Activated CD4-positive, alpha-beta memory T cell treated with anti-CD3 and anti-CD28 coated beads, Interleukin-2, amount 10 ng/mL, durations not matched to agents 7 days and 5 days (primary cell): ENCODE data around the gene ADIPOR1. TPM values are rescaled to one million over a fixed set of nuclear protein-coding genes. Genes with fewer than 3 reads are reported as not detected.

Source experiments
- CTCF ChIA-PET: fragments of 350-600 bp; sonication (Branson Sonifier 250); formaldehyde crosslinking; loops from one replicate; lab custom pipeline; 2021; ENCODE audit warnings: antibody characterized with exemption, inconsistent platforms; lab: Charles Lee
- POLR2A ChIA-PET: fragments of 350-600 bp; sonication (Branson Sonifier 250); formaldehyde crosslinking; loops from one replicate; lab custom pipeline; 2021; ENCODE audit warnings: antibody characterized with exemption; lab: Charles Lee
- DNase-seq: peaks from one replicate; pipeline ENCODE4 v3.0.0-alpha.2; 2020
- H3K27ac Mint-ChIP-seq: one replicate; pipeline ENCODE4 v1.8.0; 2021; ENCODE audit warnings: mild to moderate bottlenecking, mixed read lengths
- H3K27me3 Mint-ChIP-seq: one replicate; pipeline ENCODE4 v1.8.0; 2021; ENCODE audit warnings: mixed read lengths
- H3K36me3 Mint-ChIP-seq: one replicate; pipeline ENCODE4 v1.8.0; 2021; ENCODE audit warnings: low read depth, mixed read lengths
- H3K4me1 Mint-ChIP-seq: one replicate; pipeline ENCODE4 v1.8.0; 2021; ENCODE audit warnings: mixed read lengths
- H3K4me3 Mint-ChIP-seq: one replicate; pipeline ENCODE4 v1.8.0; 2021; ENCODE audit warnings: mild to moderate bottlenecking, mixed read lengths
- H3K9me3 Mint-ChIP-seq: one replicate; pipeline ENCODE4 v1.8.0; 2021; ENCODE audit warnings: mixed read lengths
- total RNA-seq, 2 experiments: library from RNA; stranded (reverse); gene quantifications; one replicate each; pipeline ENCODE4 v1.2.3, GENCODE V29; 2021

ADIPOR1 gene
- total RNA-seq, 2 experiments from 2014 or later = 72.6 to 78.1 TPM

GRCh38 chr1:202966006-202966898 is 8.1 kb upstream of the ADIPOR1 start:
- POLR2A ChIA-PET = interaction anchor here (1.4 to 5.1 kb wide), 3 partner anchors 14 to 41 kb away, joined by 4 to 31 read pairs (median 4); partner anchors contain the start of genes KLHL12 and TMEM183A
- DNase-seq = no peak
- H3K4me1 Mint-ChIP-seq = peaks cover 29% of the 10 kb centered on the region

DNA sequence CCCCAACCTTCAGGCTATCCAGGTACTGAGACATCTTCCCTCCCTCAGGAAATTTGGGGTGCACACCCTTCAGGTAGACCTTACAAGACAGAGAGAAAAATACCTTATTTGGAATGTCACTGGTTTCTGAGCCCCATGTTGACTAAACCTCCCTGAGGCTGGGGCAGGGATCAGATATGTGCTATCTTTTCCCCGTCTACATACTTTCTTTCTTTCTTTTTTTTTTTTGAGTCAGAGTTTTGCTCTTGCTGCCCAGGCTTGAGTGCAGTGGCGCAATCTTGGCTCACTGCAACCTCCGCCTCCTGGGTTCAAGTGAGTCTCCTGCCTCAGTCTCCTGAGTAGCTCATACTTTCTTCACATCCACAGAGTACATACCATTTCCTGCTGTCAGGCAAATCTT is 7.3 kb upstream of the ADIPOR1 start:
- Mint-ChIP-seq H3K9me3 (no peaks in the 10 kb centered on the region), H3K27ac (no peak overlapping the region), H3K4me1 (peaks cover 29% of the 10 kb centered on the region), H3K36me3 (peaks cover 11% of the 10 kb centered on the region), H3K27me3 (no peaks in the 10 kb centered on the region), H3K4me3 (no peak overlapping the region)
- POLR2A ChIA-PET = interaction anchor here (1.5 to 5.1 kb wide), 2 partner anchors 38 to 42 kb away, joined by 4 to 31 read pairs; partner anchors contain the start of genes KLHL12 and TMEM183A
- no peak for DNase-seq
- CTCF ChIA-PET = no interaction called here

More at GRCh38 chr1:202966006-202966898, 8.1 kb upstream of the ADIPOR1 start:
- Mint-ChIP-seq H3K9me3 (no peaks in the 10 kb centered on the region), H3K27ac (no peak overlapping the region), H3K4me3 (peak overlapping the region; percentile 68), H3K36me3 (peaks cover 11% of the 10 kb centered on the region), H3K27me3 (no peaks in the 10 kb centered on the region)
- CTCF ChIA-PET = no interaction called here

DNA sequence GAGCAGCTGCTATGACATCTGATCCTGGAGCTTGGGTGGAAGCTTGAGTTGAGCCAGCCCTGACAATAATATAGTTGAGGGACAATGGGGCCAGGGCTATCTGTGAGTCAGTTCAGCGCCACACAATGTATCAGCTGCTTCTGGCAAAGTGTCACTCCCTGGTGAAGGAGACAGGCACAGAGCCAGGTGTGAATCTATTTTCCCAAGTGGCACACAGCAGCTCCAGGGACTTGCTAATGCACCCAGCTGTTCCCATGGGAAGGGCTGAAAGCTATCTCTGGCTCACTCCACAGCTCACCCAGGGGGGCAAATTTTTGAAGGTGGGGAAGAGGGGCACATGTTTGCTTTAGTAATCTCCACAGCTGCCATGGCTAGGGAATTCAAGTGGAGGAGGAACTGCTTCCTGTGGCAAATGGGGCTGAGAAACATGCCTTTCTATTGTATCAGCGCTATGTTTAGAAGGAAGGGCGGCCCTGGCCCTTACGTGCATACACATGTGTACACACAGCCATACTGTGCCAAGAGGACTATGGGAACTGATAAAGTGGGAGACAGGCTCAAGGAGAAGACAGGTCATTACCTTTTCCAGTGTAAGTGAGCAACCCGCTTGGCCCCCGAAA is 6.8 kb upstream of the ADIPOR1 start:
- H3K27ac Mint-ChIP-seq = no peak overlapping the region
- POLR2A ChIA-PET = interaction anchor here (1.1 to 5.1 kb wide), 2 partner anchors 42 to 77 kb away, joined by 5 to 31 read pairs; partner anchors contain the start of gene TMEM183A
- no peak overlapping the region for H3K4me3 Mint-ChIP-seq
- no peak for DNase-seq
- H3K36me3 Mint-ChIP-seq = peaks cover 13% of the 10 kb centered on the region
- no peaks in the 10 kb centered on the region for H3K9me3 Mint-ChIP-seq
- H3K27me3 Mint-ChIP-seq = no peaks in the 10 kb centered on the region
- peaks cover 29% of the 10 kb centered on the region for H3K4me1 Mint-ChIP-seq
- CTCF ChIA-PET = interaction anchor here (0.7 to 0.8 kb wide), 2 partner anchors 35 to 214 kb away, joined by 3 read pairs; no protein-coding TSS in a partner anchor

DNA sequence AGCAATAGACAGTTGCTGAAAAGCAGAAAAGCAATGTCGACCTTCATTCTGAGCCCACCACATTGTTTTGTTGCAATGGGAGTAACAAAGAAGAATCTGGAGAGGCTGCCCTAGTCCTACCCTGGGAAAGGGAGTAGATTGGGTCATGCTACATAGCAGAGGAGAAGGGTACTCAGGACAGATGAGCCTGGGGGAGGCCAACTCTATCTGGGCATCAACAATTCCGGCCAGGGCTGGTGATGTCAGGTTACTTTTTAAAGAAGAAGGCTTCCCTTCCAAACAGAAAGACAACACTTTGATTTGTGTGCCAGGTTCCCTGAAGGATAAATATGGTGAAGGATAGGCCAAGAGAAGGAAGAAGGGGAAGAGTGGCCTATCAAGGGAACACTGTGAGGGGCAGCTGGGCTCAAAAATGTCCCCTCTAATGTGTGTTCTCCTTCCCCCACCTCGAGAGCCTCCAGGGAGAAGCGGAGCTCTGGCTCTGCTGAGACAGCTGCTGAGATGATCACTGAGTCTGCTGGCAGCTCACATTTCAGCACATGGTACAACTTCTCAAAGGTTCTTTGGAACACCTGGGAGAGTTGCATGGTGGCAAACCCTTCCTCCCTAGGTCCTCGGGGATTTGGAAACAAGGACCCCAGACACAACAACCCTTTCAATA is 3.2 kb upstream of the ADIPOR1 start:
- peaks cover 26% of the 10 kb centered on the region for H3K4me1 Mint-ChIP-seq
- H3K36me3 Mint-ChIP-seq = peaks cover 14% of the 10 kb centered on the region
- no peaks in the 10 kb centered on the region for H3K9me3 Mint-ChIP-seq
- ChIA-PET POLR2A (no interaction called here), CTCF (no interaction called here)
- no peaks in the 10 kb centered on the region for H3K27me3 Mint-ChIP-seq
- H3K27ac Mint-ChIP-seq = no peak overlapping the region
- H3K4me3 Mint-ChIP-seq = no peak overlapping the region
- no peak for DNase-seq

DNA sequence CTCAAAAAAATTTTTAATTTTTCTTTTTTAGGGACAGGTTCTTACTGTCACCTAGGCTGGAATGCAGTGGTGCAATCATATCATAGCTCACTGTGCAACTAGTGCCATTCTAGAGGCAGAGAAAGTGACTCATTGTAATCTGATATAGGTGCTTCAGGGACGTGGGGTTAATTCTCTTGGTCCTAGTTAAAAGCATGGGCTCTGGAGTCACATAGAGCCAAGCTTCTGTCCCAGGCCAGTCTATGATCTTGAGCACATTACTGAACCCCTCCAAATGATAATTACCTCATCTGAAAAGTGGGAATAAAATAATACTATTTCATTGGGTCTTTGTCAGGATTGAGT is 1.1 kb upstream of the ADIPOR1 start:
- POLR2A ChIA-PET = interaction anchor here (3.1 kb wide), 1 partner anchor 8 kb away, joined by 9 read pairs; the partner anchor contains the start of gene CYB5R1
- DNase-seq = no peak
- Mint-ChIP-seq H3K27ac (no peak overlapping the region), H3K27me3 (no peaks in the 10 kb centered on the region), H3K9me3 (no peaks in the 10 kb centered on the region), H3K36me3 (peaks cover 15% of the 10 kb centered on the region), H3K4me3 (no peak overlapping the region), H3K4me1 (peaks cover 36% of the 10 kb centered on the region)
- CTCF ChIA-PET = no interaction called here

DNA sequence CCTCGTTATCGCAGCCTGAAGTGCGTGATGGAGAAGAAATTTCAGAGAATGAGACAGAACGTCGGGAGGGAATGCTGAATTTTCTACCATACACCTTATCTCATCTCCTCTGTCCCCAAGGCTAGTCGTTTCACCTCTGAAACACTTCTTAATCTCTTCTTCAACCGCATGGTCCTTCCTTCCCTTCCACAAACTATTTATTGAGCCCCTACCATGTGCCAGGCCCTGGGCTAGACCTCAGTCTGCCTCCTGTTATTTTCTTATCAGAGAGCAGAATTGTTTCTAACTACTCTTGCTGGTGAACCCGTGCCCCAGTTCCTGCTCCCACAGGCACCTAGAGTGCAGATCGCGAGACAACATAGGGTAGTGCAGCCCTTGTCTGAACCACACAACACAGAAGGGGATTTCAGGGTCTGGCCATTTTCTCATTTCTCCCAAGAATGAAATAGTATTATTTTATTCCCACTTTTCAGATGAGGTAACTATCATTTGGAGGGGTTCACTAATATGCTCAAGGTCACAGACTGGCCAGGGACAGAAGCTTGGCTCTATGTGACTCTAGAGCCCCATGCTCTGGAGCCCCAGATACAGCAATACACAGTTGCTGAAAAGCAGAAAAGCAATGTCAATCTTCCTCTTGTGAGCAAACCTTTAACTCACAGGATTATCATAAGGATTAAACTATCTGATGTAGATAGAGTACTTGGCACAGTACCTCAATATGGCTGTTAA is 598 bp upstream of the ADIPOR1 start:
- no peak for DNase-seq
- CTCF ChIA-PET = no interaction called here

DNA sequence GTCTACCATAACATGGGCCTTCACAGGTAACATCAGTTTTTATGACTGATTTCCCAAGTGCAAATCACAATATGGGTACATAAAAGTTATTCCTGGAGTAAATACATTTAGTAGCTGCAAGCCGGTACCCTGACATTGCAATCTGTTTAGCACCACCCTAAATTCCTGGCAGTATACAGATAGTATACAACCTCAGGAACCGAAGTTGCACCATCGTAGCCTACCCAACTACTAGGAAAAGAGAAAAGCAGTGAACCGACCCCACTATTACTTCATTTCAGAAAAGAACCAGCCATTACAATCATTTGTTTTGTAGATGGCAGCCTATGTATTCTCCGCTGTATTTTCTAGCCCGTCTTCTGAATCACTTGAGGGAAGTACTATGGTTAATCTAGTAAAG is 1.1 kb downstream of the ADIPOR1 start:
- H3K27ac Mint-ChIP-seq = peak overlapping the region; percentile 79
- ChIA-PET CTCF (interaction anchor here (0.6 kb wide), 1 partner anchor 52 kb away, joined by 4 read pairs; no protein-coding TSS in a partner anchor), POLR2A (interaction anchor here (1.0 kb wide), 1 partner anchor 30 kb away, joined by 3 read pairs; the partner anchor contains the start of gene KLHL12)
- H3K27me3 Mint-ChIP-seq = no peaks in the 10 kb centered on the region
- H3K9me3 Mint-ChIP-seq = no peaks in the 10 kb centered on the region
- DNase-seq = no peak
- peaks cover 14% of the 10 kb centered on the region for H3K36me3 Mint-ChIP-seq
- peaks cover 56% of the 10 kb centered on the region for H3K4me1 Mint-ChIP-seq
- H3K4me3 Mint-ChIP-seq = peak overlapping the region; percentile 74

More for the DNA sequence above, 598 bp upstream of the ADIPOR1 start:
- peak overlapping the region; percentile 73 for H3K27ac Mint-ChIP-seq
- H3K27me3 Mint-ChIP-seq = no peaks in the 10 kb centered on the region
- POLR2A ChIA-PET = interaction anchor here (3.1 kb wide), 1 partner anchor 9 kb away, joined by 9 read pairs; the partner anchor contains the start of gene CYB5R1
- H3K4me3 Mint-ChIP-seq = peak overlapping the region; percentile 74
- H3K4me1 Mint-ChIP-seq = peaks cover 41% of the 10 kb centered on the region
- H3K9me3 Mint-ChIP-seq = no peaks in the 10 kb centered on the region
- peaks cover 17% of the 10 kb centered on the region for H3K36me3 Mint-ChIP-seq

- peaks cover 64% of the 10 kb centered on the region for H3K4me1 Mint-ChIP-seq
- no peak overlapping the region for H3K4me3 Mint-ChIP-seq
- H3K27ac Mint-ChIP-seq = no peak overlapping the region
- CTCF ChIA-PET = interaction anchor here (1.0 to 1.7 kb wide), 3 partner anchors 14 to 53 kb away, joined by 3 to 6 read pairs (median 5); partner anchors contain the start of gene TMEM183A
- H3K27me3 Mint-ChIP-seq = no peaks in the 10 kb centered on the region
- DNase-seq = no peak
- POLR2A ChIA-PET = interaction anchor here (0.9 to 1.8 kb wide), 6 partner anchors 13 to 66 kb away, joined by 3 to 9 read pairs (median 4); partner anchors contain the start of genes CYB5R1, RABIF and TMEM183A
- no peaks in the 10 kb centered on the region for H3K9me3 Mint-ChIP-seq
- H3K36me3 Mint-ChIP-seq = peaks cover 20% of the 10 kb centered on the region
Measured at GRCh38 chr1:202954057-202954745, 3.9 kb downstream of the ADIPOR1 start.

DNA sequence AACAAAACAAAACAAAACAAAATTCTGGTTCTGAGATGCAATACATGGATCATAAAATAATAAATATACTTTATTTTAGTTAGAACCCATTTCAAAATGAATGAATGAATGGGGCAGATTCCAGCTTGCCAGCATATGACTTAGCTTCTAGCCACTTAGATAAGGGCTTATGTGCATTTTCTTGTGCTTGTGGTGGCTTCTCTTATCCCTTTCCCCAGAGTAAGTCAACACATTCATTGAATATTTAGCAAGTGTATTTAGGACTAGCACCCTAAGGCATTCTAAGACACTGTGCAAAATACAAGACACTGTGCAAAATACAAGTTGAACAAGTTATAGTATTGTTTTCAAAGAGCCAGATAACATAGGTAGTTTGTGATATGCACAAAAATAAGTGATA is 4.7 kb downstream of the ADIPOR1 start:
- DNase-seq = no peak
- Mint-ChIP-seq H3K27me3 (no peaks in the 10 kb centered on the region), H3K27ac (no peak overlapping the region), H3K9me3 (no peaks in the 10 kb centered on the region), H3K4me3 (no peak overlapping the region), H3K36me3 (peaks cover 22% of the 10 kb centered on the region), H3K4me1 (peaks cover 57% of the 10 kb centered on the region)
- CTCF ChIA-PET = interaction anchor here (1.2 to 1.7 kb wide), 2 partner anchors 48 to 54 kb away, joined by 3 to 5 read pairs; partner anchors contain the start of gene TMEM183A
- POLR2A ChIA-PET = interaction anchor here (0.7 to 1.9 kb wide), 5 partner anchors 13 to 811 kb away, joined by 3 to 5 read pairs (median 3); partner anchors contain the start of genes CYB5R1, KLHL12, LAX1 and TMEM183A

GRCh38 chr1:202952818-202953217 is 5.3 kb downstream of the ADIPOR1 start:
- H3K27ac Mint-ChIP-seq = peak overlapping the region; percentile 40
- H3K27me3 Mint-ChIP-seq = no peaks in the 10 kb centered on the region
- no peak for DNase-seq
- CTCF ChIA-PET = interaction anchor here (1.2 kb wide), 1 partner anchor 48 kb away, joined by 3 read pairs; no protein-coding TSS in a partner anchor
- H3K36me3 Mint-ChIP-seq = peaks cover 27% of the 10 kb centered on the region
- H3K4me1 Mint-ChIP-seq = peaks cover 57% of the 10 kb centered on the region
- POLR2A ChIA-PET = interaction anchor here (0.7 to 1.9 kb wide), 5 partner anchors 14 to 812 kb away, joined by 3 to 5 read pairs (median 3); partner anchors contain the start of genes CYB5R1, KLHL12 and LAX1
- H3K4me3 Mint-ChIP-seq = no peak overlapping the region
- no peaks in the 10 kb centered on the region for H3K9me3 Mint-ChIP-seq

GRCh38 chr1:202952099-202952498 is 6.0 kb downstream of the ADIPOR1 start:
- ChIA-PET POLR2A (interaction anchor here (1.4 to 1.9 kb wide), 4 partner anchors 14 to 55 kb away, joined by 3 to 5 read pairs (median 4); partner anchors contain the start of genes CYB5R1, KLHL12 and TMEM183A), CTCF (interaction anchor here (1.2 to 1.6 kb wide), 2 partner anchors 49 to 88 kb away, joined by 3 to 4 read pairs; no protein-coding TSS in a partner anchor)
- Mint-ChIP-seq H3K9me3 (no peaks in the 10 kb centered on the region), H3K27ac (no peak overlapping the region), H3K36me3 (peaks cover 27% of the 10 kb centered on the region), H3K27me3 (no peaks in the 10 kb centered on the region), H3K4me1 (peaks cover 52% of the 10 kb centered on the region), H3K4me3 (no peak overlapping the region)
- DNase-seq = no peak
